ENCODE data around the gene PPHLN1. TPM values are rescaled to one million over a fixed set of nuclear protein-coding genes. Genes with fewer than 3 reads are reported as not detected.

Gene PPHLN1
- total RNA-seq, 4 donors from 2014 or later: 43.2 to 88.9 (median 56.0) TPM

- Histone ChIP-seq H3K9me3 (no peaks in the 10 kb centered on the region), H3K4me3 (no peak overlapping the region), H3K27me3 (no peaks in the 10 kb centered on the region), H3K27ac (no peak overlapping the region), H3K36me3 (no peaks in the 10 kb centered on the region), H3K4me1 (no peaks in the 10 kb centered on the region)
- WGBS, 2 donors (ENCODE audit: low coverage in 1 of 2): 71 to 78% methylated on average over 3 of the region's 5 CpGs
- TF ChIP-seq CTCF (IDR thresholded peaks at IDR 0.05) (peak in 1 of 4 experiments; percentile 14), EP300 (IDR thresholded peaks at IDR 0.05) (no peak)
- no peak for ATAC-seq
Measured at GRCh38 chr12:42296503-42297109, 29.4 kb upstream of the PPHLN1 start.

- Histone ChIP-seq H3K36me3 (no peaks in the 10 kb centered on the region), H3K27ac (no peak overlapping the region), H3K9me3 (no peaks in the 10 kb centered on the region), H3K4me1 (no peaks in the 10 kb centered on the region), H3K4me3 (no peak overlapping the region), H3K27me3 (no peaks in the 10 kb centered on the region)
- 82% methylated on average over 4 of the region's 4 CpGs; no CpG with 5 or more reads in 1 of the 2 donors for WGBS, 2 donors (ENCODE audit: low coverage in 1 of 2)
- no peak for ATAC-seq
- TF ChIP-seq POLR2AphosphoS5 (IDR thresholded peaks at IDR 0.05) (no peak), POLR2A (IDR thresholded peaks at IDR 0.05) (no peak), EP300 (IDR thresholded peaks at IDR 0.05) (no peak), CTCF (IDR thresholded peaks at IDR 0.05) (no peak)
Measured at GRCh38 chr12:42298887-42299286, 27.1 kb upstream of the PPHLN1 start.

DNA sequence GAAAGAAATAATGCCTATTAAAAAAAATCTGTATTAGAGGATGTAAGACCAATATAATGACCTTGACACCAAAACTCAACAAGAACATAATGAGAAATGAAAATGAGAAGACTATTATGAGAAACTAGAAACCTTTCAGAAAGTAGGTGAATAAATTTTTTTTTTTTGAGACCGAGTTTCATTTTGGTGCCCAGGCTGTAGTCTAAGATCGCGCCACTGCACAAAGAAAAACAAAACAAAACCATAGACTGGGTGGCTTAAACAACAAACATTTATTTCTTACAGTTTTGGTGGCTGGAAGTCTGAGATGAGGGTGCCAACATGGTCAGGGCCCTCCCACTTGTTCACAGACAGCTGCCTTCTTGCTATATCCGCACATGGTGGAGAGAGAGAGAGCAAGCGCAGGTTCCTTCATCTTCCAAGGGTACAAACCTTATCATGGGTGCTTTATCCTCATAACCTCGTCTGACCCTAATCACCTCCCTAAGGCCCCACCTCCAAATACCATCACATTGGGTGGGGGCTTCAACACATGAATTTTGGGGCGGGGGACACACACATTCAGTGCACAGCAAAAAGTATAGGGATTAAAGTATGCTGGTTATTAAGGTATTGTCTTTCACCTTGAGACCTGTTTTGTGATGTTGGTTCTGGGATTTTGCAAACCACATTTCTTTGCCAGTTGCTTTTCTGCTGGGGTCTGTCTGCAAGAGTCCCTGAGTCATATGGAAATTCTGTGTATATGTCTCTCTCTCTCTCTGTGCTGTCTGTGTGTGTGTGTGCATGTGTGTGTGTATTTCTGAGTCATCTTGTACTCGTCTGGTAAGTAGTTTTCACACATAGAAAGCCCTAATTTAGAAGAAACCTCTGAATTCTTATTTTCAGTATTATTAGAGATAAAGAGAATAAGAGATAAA lies 26.3 kb upstream of the PPHLN1 start:
- Histone ChIP-seq H3K27me3 (no peaks in the 10 kb centered on the region), H3K27ac (no peak overlapping the region), H3K9me3 (no peaks in the 10 kb centered on the region), H3K4me1 (no peaks in the 10 kb centered on the region), H3K36me3 (no peaks in the 10 kb centered on the region), H3K4me3 (no peak overlapping the region)
- TF ChIP-seq EP300 (IDR thresholded peaks at IDR 0.05) (no peak), POLR2AphosphoS5 (IDR thresholded peaks at IDR 0.05) (no peak), POLR2A (IDR thresholded peaks at IDR 0.05) (no peak), CTCF (IDR thresholded peaks at IDR 0.05) (no peak)
- ATAC-seq: no peak
- WGBS, 2 donors (ENCODE audit: low coverage in 1 of 2): 79 to 90% methylated on average over 5 to 8 of the region's 8 CpGs

DNA sequence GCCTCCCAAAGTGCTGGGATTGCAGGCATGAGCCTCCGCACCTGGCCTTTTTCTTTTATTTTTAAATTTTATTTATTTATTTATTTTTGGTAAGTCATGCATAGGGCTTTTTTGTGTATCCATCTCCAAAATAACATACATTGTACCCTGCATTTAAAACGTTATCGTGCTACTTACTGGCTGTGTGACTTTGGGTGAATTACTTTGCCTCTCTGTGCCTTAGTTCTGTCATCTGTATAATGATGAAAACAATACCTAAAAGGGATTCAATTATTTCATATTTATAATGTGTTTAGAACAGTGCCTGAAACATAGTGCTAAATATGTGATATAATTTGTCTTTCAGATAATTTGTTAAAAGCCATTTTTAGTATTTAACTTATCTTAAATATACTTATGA lies 19.7 kb upstream of the PPHLN1 start:
- Histone ChIP-seq H3K27me3 (no peaks in the 10 kb centered on the region), H3K4me1 (no peaks in the 10 kb centered on the region), H3K36me3 (peaks cover 0 to 18% of the 10 kb centered on the region in 2 donors), H3K4me3 (no peak overlapping the region), H3K27ac (no peak overlapping the region), H3K9me3 (no peaks in the 10 kb centered on the region)
- no peak for TF ChIP-seq POLR2AphosphoS5 (IDR thresholded peaks at IDR 0.05)
- no peak for TF ChIP-seq EP300 (IDR thresholded peaks at IDR 0.05)
- TF ChIP-seq POLR2A (IDR thresholded peaks at IDR 0.05): no peak
- TF ChIP-seq CTCF (IDR thresholded peaks at IDR 0.05): no peak
- ATAC-seq: no peak
- 97 to 100% methylated on average over 3 of the region's 3 CpGs for WGBS, 2 donors (ENCODE audit: low coverage in 1 of 2)
